Lower leg skin (tissue), 4 donors: Measurements from ENCODE around the gene ZDHHC3. TPM values are rescaled to one million over a fixed set of nuclear protein-coding genes. Genes with fewer than 3 reads are reported as not detected.
"Not testable (repeated sequence)": the region's sequence is repeated elsewhere in the genome, so short reads cannot be mapped to it uniquely, and the experiment has no call there.

Experiments used
- DNase-seq, 2 donors: peaks; one replicate each; pipeline ENCODE4 v3.0.0-alpha.2; 2019; ENCODE audit warnings: low spot score in 2 of 2
- H3K4me3 ChIP-seq: fragments of 200-600 bp; sonication (generic); 2 replicates; pipeline ENCODE4 v1.5.1; 2017; ENCODE audit warnings: mild to moderate bottlenecking, low read depth; ENCODE audit not compliant: poor library complexity, severe bottlenecking
- CTCF ChIP-seq, 3 donors: fragments of 450-650 bp; IDR thresholded peaks; one replicate each; pipeline ENCODE4 v1.5.1; 2016; ENCODE audit warnings: antibody characterized with exemption in 3 of 3, mild to moderate bottlenecking in 3 of 3, moderate library complexity in 2 of 3
- POLR2A ChIP-seq, 2 donors: fragments of 450-650 bp; IDR thresholded peaks; one replicate each; pipeline ENCODE4 v1.6.1; 2016 to 2017; ENCODE audit warnings: antibody characterized with exemption in 2 of 2, mild to moderate bottlenecking in 1 of 2, moderate library complexity in 1 of 2
- WGBS, 2 donors: methylation state at CpG; one replicate each; pipeline ENCODE4 v1.1.5; 2018; 5-methylcytosine and 5-hydroxymethylcytosine counted together
- intact Hi-C: fragments of 100-400 bp; cut with DNase I; formaldehyde crosslinking; loops from one replicate; pipeline ENCODE4 v1.15.0; 2023; ENCODE audit warnings: low total_unique reads
- total RNA-seq, 4 donors: library from RNA; depleted of rRNA; stranded (reverse); fragments of >200 nt; gene quantifications; one replicate each; pipeline ENCODE4 v1.1.0, GENCODE V29; 2016

Gene ZDHHC3
- total RNA-seq, 4 donors from 2014 or later, result 146 to 177 (median 159) TPM

DNA sequence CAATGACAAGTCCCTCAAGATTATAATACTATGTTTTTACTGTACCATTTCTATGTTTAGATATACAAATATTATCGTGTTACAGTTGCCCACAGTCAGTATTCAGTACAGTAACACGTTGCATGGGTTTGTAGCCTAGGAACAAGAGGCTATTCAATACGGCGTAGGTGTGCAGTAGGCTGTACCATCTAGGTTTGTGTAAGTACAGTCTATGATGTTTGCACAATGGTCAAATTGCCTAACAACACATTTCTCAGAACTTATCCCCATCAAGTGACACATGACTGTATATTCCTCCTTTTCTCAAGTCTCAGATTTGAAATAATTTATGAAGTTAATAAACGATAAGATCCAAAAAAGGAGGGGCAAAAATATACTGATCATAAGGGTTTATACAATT, 21.7 kb downstream of the ZDHHC3 start:
- TF ChIP-seq CTCF (IDR thresholded peaks at IDR 0.05), result no peak
- DNase-seq, result no peak
- H3K4me3 ChIP-seq, result no peak overlapping the region
- 79% methylated on average over 5 of the region's 5 CpGs for WGBS, 2 donors
- intact Hi-C loops, result no loop called here

- intact Hi-C loops, result no loop called here
- TF ChIP-seq CTCF (IDR thresholded peaks at IDR 0.05) (no peak), POLR2A (IDR thresholded peaks at IDR 0.05) (no peak)
- 59 to 63% methylated on average over 3 of the region's 3 CpGs for whole genome bisulfite sequencing, 2 donors
Observed at GRCh38 chr3:44952689-44953088, 23.3 kb downstream of the ZDHHC3 start.

DNA sequence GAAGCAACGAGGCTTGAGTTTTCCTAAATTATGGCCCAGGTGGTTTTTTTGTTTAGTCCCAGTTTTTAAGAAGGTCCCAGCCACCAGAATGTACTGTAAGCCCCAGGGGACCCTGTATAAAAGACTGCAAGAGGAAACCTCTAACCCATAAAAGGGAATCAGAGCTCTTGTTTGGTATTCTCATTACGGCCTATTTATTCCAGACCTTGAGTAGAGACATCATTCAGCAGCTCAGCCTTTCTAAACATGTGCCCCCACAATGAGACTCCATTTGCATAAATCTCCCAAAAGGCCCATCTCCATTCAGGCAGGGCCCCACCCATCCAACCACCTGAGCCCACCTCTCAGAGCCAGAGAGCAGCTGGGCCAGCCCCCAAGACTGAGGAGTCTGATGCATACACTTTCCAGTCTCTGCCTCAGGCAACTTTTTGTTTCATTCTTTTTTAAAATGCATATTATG, 25.7 kb downstream of the ZDHHC3 start:
- no peak overlapping the region for H3K4me3 ChIP-seq
- 83 to 89% methylated on average over 2 of the region's 2 CpGs for WGBS, 2 donors
- TF ChIP-seq CTCF (IDR thresholded peaks at IDR 0.05) (no peak), POLR2A (IDR thresholded peaks at IDR 0.05) (no peak)
- intact Hi-C loops, result no loop called here
- no peak for DNase-seq

More at GRCh38 chr3:44952689-44953088, 23.3 kb downstream of the ZDHHC3 start:
- no peak overlapping the region for H3K4me3 ChIP-seq
- no peak for DNase-seq

- 98 to 100% methylated on average over 4 of the region's 4 CpGs for WGBS, 2 donors
- DNase-seq, intact Hi-C loops, H3K4me3 ChIP-seq: not testable (repeated sequence)
Observed at GRCh38 chr3:44949770-44950169, 26.2 kb downstream of the ZDHHC3 start.

GRCh38 chr3:44948239-44948638, 27.7 kb downstream of the ZDHHC3 start:
- WGBS, 2 donors, result 92 to 98% methylated on average over 3 of the region's 3 CpGs
- no peak for TF ChIP-seq CTCF (IDR thresholded peaks at IDR 0.05)
- TF ChIP-seq POLR2A (IDR thresholded peaks at IDR 0.05), result no peak
- intact Hi-C loops, result no loop called here

GRCh38 chr3:44942202-44942921, 33.6 kb downstream of the ZDHHC3 start:
- 87 to 89% methylated on average over 9 of the region's 9 CpGs for WGBS, 2 donors
- intact Hi-C loops, result no loop called here
- TF ChIP-seq POLR2A (IDR thresholded peaks at IDR 0.05), result no peak
- TF ChIP-seq CTCF (IDR thresholded peaks at IDR 0.05), result no peak
- DNase-seq, result no peak
- H3K4me3 ChIP-seq, result no peak overlapping the region

More at GRCh38 chr3:44948239-44948638, 27.7 kb downstream of the ZDHHC3 start:
- H3K4me3 ChIP-seq, result no peak overlapping the region
- DNase-seq, result no peak
